NCI-H82 treated with DMSO at 0.1 percent for 48 hours (cell line): ENCODE data around the gene HLA-DPB1.
"Not testable (repeated sequence)": the region's sequence is repeated elsewhere in the genome, so short reads cannot be mapped to it uniquely, and the experiment has no call there.

ENCODE experiments used
- DNase-seq: peaks from one replicate; lab custom pipeline; 2025; ENCODE audit not compliant: unreplicated experiment; lab: John Stamatoyannopoulos, UW

HLA-DPB1 gene

GRCh38 chr6:33075568-33076405 is at the start of gene HLA-DPB1:
HLA-DPB1 (plus strand) TSS chr6:33075990; CDS start chr6:33076042, 52 bp downstream.
- DNase-seq, result no peak

- DNase-seq, result no peak
These were observed 47.5 kb upstream of the HLA-DPB1 start for GRCh38 chr6:33028220-33028849.

GRCh38 chr6:33029328-33030184 is 46.2 kb upstream of the HLA-DPB1 start:
- no peak for DNase-seq

- no peak for DNase-seq
These were observed 45.5 kb upstream of the HLA-DPB1 start for GRCh38 chr6:33030245-33030644.

- DNase-seq, result no peak
These were observed 41.2 kb upstream of the HLA-DPB1 start for GRCh38 chr6:33034554-33034953.

GRCh38 chr6:33036535-33036934 is 39.3 kb upstream of the HLA-DPB1 start:
- DNase-seq, result no peak

- no peak for DNase-seq
These were observed 35.6 kb upstream of the HLA-DPB1 start for GRCh38 chr6:33040157-33040556.

- no peak for DNase-seq
These were observed 26.3 kb upstream of the HLA-DPB1 start for GRCh38 chr6:33049323-33050013.

- no peak for DNase-seq
These were observed 25.6 kb upstream of the HLA-DPB1 start for GRCh38 chr6:33050014-33050810.

- no peak for DNase-seq
These were observed 23.2 kb upstream of the HLA-DPB1 start for GRCh38 chr6:33052627-33053026.

GRCh38 chr6:33053230-33053629 is 22.6 kb upstream of the HLA-DPB1 start:
- DNase-seq, result no peak

GRCh38 chr6:33057222-33058150 is 18.3 kb upstream of the HLA-DPB1 start:
- DNase-seq, result peak; percentile 2

GRCh38 chr6:33061987-33062386 is 13.8 kb upstream of the HLA-DPB1 start:
- DNase-seq, result no peak

- not testable (repeated sequence) for DNase-seq
These were observed 12.4 kb upstream of the HLA-DPB1 start for GRCh38 chr6:33063435-33063834.

- no peak for DNase-seq
These were observed 11.1 kb upstream of the HLA-DPB1 start for GRCh38 chr6:33064723-33065122.

GRCh38 chr6:33065312-33065711 is 10.5 kb upstream of the HLA-DPB1 start:
- DNase-seq, result no peak

GRCh38 chr6:33066917-33067521 is 8.8 kb upstream of the HLA-DPB1 start:
- DNase-seq, result no peak

GRCh38 chr6:33069021-33069738 is 6.6 kb upstream of the HLA-DPB1 start:
- DNase-seq, result no peak
